SH-SY5Y (cell line): Measurements from ENCODE around the gene UVRAG.

Source experiments
- GATA2 ChIP-seq: IDR thresholded peaks from 2 replicates; pipeline ENCODE4 v1.6.1; 2011; ENCODE audit warnings: mild to moderate bottlenecking, low read depth, low read length
- GATA3 ChIP-seq: IDR thresholded peaks from 2 replicates; pipeline ENCODE4 v1.6.1; 2011; ENCODE audit warnings: low read depth, mild to moderate bottlenecking, low read length, moderate library complexity

DNA sequence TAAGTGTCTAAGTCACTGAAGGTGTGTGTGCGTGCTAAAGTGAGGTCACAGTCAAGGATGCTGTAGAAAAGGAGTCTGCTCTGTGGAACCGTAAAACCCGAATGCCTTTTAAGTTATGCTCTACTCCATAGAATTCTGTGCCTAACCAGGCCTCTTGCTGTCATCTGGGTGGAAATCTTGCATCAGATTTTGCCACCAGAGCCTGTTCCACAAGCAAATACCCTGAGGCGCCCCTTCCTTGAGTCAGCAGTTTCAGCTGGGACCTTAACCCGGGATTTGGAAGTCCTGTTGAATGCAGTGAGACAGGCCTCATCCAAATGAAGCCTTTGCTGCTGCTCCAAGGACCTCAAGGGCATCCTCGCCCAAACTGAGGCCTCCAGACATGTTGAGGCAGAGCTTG is 281.5 kb downstream of the UVRAG start:
- TF ChIP-seq GATA2 (no peak), GATA3 (no peak)
